Panc1 (cell line): Measurements from ENCODE around the gene IDUA. TPM values are rescaled to one million over a fixed set of nuclear protein-coding genes. Genes with fewer than 3 reads are reported as not detected.

ENCODE experiments used
- ATAC-seq: fragments of 200-7000 bp; cut with Tn5 transposase; 2 replicates; pipeline ENCODE4 v1.9.1; 2020; ENCODE audit warnings: mild to moderate bottlenecking, moderate library complexity
- BruUV-seq: library from RNA; stranded (reverse); fragments of 400-500 nt; replicated peaks from 2 replicates; lab custom pipeline; 2021; lab: Mats Ljungman, UMichigan
- CTCF ChIA-PET: fragments of 300-600 bp; sonication (Branson Sonifier 250); formaldehyde crosslinking; loops from one replicate; lab custom pipeline; 2022; ENCODE audit warnings: antibody characterized with exemption; lab: Charles Lee
- POLR2A ChIA-PET: fragments of 300-600 bp; sonication (Branson Sonifier 250); formaldehyde crosslinking; loops from one replicate; lab custom pipeline; 2022; ENCODE audit warnings: antibody characterized with exemption; lab: Charles Lee
- DNase-seq: peaks from one replicate; pipeline ENCODE4 v3.0.0-alpha.2; 2010; ENCODE audit warnings: low read depth, low spot score
- H3K27ac ChIP-seq: 2 replicates; pipeline ENCODE4 v1.5.1; 2011; ENCODE audit warnings: mild to moderate bottlenecking, low read length, inconsistent platforms
- H3K27me3 ChIP-seq: fragments of 200-500 bp; sonication (Bioruptor generic); 2 replicates; pipeline ENCODE4 v1.6.0; 2014; ENCODE audit warnings: low read length, inconsistent platforms; ENCODE audit not compliant: control insufficient read depth, insufficient read depth
- H3K36me3 ChIP-seq: fragments of 200-500 bp; sonication (Bioruptor generic); 2 replicates; pipeline ENCODE4 v1.5.1; 2014; ENCODE audit warnings: inconsistent platforms, mild to moderate bottlenecking, low read length, moderate library complexity; ENCODE audit not compliant: control insufficient read depth, insufficient read depth
- H3K4me1 ChIP-seq: 2 replicates; pipeline ENCODE4 v1.5.1; 2011; ENCODE audit warnings: inconsistent platforms, mild to moderate bottlenecking, low read length, moderate library complexity; ENCODE audit not compliant: control insufficient read depth, insufficient read depth
- H3K4me3 ChIP-seq, 2 experiments: 2 replicates each; pipeline ENCODE4 v1.5.1; 2011 to 2012; ENCODE audit warnings: low read depth in 2 of 2, low read length in 2 of 2, mild to moderate bottlenecking in 2 of 2, inconsistent platforms in 1 of 2, moderate library complexity in 1 of 2
- H3K9me3 ChIP-seq: fragments of 200-500 bp; sonication (Bioruptor generic); 2 replicates; pipeline ENCODE4 v1.5.1; 2014; ENCODE audit warnings: low read depth, mild to moderate bottlenecking, inconsistent platforms, low read length, moderate library complexity; ENCODE audit not compliant: control insufficient read depth, insufficient read depth
- POLR2AphosphoS5 ChIP-seq: IDR thresholded peaks from 2 replicates; pipeline ENCODE4 v1.6.1; 2012; ENCODE audit warnings: mild to moderate bottlenecking, low read depth, low read length, moderate library complexity
- TCF7L2 ChIP-seq: IDR thresholded peaks from 2 replicates; pipeline ENCODE4 v1.6.1; 2011; ENCODE audit warnings: mild to moderate bottlenecking, low read depth, low read length, inconsistent platforms
- in situ Hi-C: cut with HindIII; loops from 2 replicates; pipeline ENCODE4 v1.10.0; 2016; ENCODE audit warnings: low sequenced_read_pairs, low pct_unique_long_range_greater_than_20kb
- intact Hi-C: fragments of 100-400 bp; cut with micrococcal nuclease; formaldehyde crosslinking; loops from one replicate; pipeline ENCODE4 v1.10.0; 2022; ENCODE audit not compliant: unreplicated experiment
- total RNA-seq: library from RNA; stranded (reverse); gene quantifications from one replicate; pipeline ENCODE4 v1.2.1, GENCODE V29; 2021; ENCODE audit not compliant: unreplicated experiment
- TF ChIP-seq, protein P1 (sequence below), 2 experiments: IDR thresholded peaks; 2 replicates each; pipeline ENCODE4 v1.6.1; 2011 to 2012; ENCODE audit warnings: low read depth in 2 of 2, control low read depth in 1 of 2, low read length in 1 of 2, mild to moderate bottlenecking in 1 of 2, moderate library complexity in 1 of 2; ENCODE audit not compliant: insufficient read depth in 1 of 2
- TF ChIP-seq, protein P2 (sequence below): fragments of 450-650 bp; IDR thresholded peaks from 2 replicates; pipeline ENCODE4 v1.5.1; 2017; ENCODE audit warnings: mild to moderate bottlenecking

Gene IDUA
- total RNA-seq, 1 experiment from 2014 or later: 30.6 TPM

DNA sequence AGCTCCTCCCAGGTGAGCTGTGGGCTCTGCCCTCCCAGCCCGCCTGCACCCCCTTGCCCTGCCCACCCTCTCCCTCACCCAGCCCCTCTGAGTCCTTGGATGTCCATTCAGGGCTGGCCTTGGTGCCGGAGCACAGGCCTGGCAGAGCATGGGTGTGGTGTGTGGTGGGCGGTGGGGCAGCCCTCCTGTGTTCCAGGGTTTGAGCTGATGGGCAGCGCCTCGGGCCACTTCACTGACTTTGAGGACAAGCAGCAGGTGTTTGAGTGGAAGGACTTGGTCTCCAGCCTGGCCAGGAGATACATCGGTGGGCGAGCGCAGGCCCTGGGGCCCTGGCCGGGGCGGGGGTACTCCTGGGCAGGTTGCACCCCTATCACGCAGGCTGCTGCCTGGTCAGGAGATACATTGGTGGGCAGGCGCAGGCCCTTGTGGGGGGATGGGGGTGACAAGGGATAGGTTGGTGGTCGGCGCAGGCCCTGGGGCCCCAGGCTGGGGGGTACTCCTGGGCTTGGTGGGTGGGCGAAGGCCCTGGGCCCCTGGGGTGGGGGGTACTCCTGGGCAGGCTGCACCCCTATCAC is 13.9 kb downstream of the IDUA start:
- BruUV-seq: no TSS peak
- Histone ChIP-seq H3K4me3 (no peak overlapping the region), H3K4me1 (no peaks in the 10 kb centered on the region; the same call in 1 of the 2 replicates), H3K36me3 (no peaks in the 10 kb centered on the region), H3K9me3 (no peaks in the 10 kb centered on the region), H3K27ac (no peak overlapping the region), H3K27me3 (no peaks in the 10 kb centered on the region)
- intact Hi-C loops (no loop called here), in situ Hi-C loops (no loop called here)
- ATAC-seq (no peak), DNase-seq (no peak)
- TF ChIP-seq TCF7L2 (no peak), POLR2AphosphoS5 (no peak)
- TF ChIP-seq, protein P1, sequence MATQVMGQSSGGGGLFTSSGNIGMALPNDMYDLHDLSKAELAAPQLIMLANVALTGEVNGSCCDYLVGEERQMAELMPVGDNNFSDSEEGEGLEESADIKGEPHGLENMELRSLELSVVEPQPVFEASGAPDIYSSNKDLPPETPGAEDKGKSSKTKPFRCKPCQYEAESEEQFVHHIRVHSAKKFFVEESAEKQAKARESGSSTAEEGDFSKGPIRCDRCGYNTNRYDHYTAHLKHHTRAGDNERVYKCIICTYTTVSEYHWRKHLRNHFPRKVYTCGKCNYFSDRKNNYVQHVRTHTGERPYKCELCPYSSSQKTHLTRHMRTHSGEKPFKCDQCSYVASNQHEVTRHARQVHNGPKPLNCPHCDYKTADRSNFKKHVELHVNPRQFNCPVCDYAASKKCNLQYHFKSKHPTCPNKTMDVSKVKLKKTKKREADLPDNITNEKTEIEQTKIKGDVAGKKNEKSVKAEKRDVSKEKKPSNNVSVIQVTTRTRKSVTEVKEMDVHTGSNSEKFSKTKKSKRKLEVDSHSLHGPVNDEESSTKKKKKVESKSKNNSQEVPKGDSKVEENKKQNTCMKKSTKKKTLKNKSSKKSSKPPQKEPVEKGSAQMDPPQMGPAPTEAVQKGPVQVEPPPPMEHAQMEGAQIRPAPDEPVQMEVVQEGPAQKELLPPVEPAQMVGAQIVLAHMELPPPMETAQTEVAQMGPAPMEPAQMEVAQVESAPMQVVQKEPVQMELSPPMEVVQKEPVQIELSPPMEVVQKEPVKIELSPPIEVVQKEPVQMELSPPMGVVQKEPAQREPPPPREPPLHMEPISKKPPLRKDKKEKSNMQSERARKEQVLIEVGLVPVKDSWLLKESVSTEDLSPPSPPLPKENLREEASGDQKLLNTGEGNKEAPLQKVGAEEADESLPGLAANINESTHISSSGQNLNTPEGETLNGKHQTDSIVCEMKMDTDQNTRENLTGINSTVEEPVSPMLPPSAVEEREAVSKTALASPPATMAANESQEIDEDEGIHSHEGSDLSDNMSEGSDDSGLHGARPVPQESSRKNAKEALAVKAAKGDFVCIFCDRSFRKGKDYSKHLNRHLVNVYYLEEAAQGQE (IDR thresholded peaks at IDR 0.05; ENCODE audit: insufficient read depth in 1 of 2, low read depth in 2 of 2, low read length in 1 of 2): no peak
- TF ChIP-seq, protein P2, sequence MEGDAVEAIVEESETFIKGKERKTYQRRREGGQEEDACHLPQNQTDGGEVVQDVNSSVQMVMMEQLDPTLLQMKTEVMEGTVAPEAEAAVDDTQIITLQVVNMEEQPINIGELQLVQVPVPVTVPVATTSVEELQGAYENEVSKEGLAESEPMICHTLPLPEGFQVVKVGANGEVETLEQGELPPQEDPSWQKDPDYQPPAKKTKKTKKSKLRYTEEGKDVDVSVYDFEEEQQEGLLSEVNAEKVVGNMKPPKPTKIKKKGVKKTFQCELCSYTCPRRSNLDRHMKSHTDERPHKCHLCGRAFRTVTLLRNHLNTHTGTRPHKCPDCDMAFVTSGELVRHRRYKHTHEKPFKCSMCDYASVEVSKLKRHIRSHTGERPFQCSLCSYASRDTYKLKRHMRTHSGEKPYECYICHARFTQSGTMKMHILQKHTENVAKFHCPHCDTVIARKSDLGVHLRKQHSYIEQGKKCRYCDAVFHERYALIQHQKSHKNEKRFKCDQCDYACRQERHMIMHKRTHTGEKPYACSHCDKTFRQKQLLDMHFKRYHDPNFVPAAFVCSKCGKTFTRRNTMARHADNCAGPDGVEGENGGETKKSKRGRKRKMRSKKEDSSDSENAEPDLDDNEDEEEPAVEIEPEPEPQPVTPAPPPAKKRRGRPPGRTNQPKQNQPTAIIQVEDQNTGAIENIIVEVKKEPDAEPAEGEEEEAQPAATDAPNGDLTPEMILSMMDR: no peak
- POLR2A ChIA-PET: no interaction called here
- CTCF ChIA-PET: no interaction called here

DNA sequence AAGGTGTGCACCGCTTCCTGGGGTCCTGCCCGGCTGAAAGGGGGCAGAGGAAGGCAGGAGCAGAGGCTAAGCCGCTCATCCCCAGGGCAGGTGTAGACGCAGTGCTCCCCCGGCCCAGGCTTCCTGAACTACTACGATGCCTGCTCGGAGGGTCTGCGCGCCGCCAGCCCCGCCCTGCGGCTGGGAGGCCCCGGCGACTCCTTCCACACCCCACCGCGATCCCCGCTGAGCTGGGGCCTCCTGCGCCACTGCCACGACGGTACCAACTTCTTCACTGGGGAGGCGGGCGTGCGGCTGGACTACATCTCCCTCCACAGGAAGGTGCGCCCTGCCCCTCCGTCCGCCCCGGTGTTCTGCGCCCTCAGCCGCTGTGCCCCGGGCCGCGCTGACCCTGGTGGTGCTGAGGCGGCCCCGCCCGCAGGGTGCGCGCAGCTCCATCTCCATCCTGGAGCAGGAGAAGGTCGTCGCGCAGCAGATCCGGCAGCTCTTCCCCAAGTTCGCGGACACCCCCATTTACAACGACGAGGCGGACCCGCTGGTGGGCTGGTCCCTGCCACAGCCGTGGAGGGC is 14.8 kb downstream of the IDUA start:
- TF ChIP-seq, protein P1 (IDR thresholded peaks at IDR 0.05; ENCODE audit: insufficient read depth in 1 of 2, low read depth in 2 of 2, low read length in 1 of 2): no peak
- no peak for TF ChIP-seq TCF7L2
- TF ChIP-seq, protein P2: no peak
- no peak overlapping the region for H3K4me3 ChIP-seq
- intact Hi-C loops: no loop called here
- no peaks in the 10 kb centered on the region for H3K9me3 ChIP-seq
- no TSS peak for BruUV-seq
- H3K4me1 ChIP-seq: no peaks in the 10 kb centered on the region; the same call in 1 of the 2 replicates
- no peak overlapping the region for H3K27ac ChIP-seq
- no peaks in the 10 kb centered on the region for H3K36me3 ChIP-seq
- POLR2A ChIA-PET: no interaction called here
- in situ Hi-C loops: no loop called here
- no peaks in the 10 kb centered on the region for H3K27me3 ChIP-seq
- DNase-seq (no peak), ATAC-seq (no peak)
- CTCF ChIA-PET: no interaction called here
